Heart left ventricle (tissue), 13 donors: Measurements from ENCODE around the gene NECTIN4.

Experiments
- CTCF ChIP-seq, 12 donors: fragments of 200-600 bp; sonication (generic) in 4 of 12; IDR thresholded peaks; one replicate each; pipeline versions ENCODE4 v1.5.0 to v1.8.0; 2018 to 2022; ENCODE audit warnings: antibody characterized with exemption in 12 of 12, mild to moderate bottlenecking in 5 of 12
- POLR2A ChIP-seq, 2 donors: fragments of 450-650 bp; IDR thresholded peaks; one replicate each; pipeline ENCODE4 v1.6.1; 2017; ENCODE audit warnings: antibody characterized with exemption in 2 of 2, mild to moderate bottlenecking in 2 of 2, moderate library complexity in 2 of 2
- donor health status: ischemic (EF 13 %, LVEDD 7.1; RV severe dilation, severe dysfunction).
- donor health status: DM: no; HTN: yes; CAD: no.
- donor health status: DM: no; HTN: no; CAD: no.
- donor health status: ischemic (EF 25% LVEDD 6.9; RV normal size, moderate dysfunction).
- donor health status: ischemic (EF 25% LVEDD 5.7; RV mildly dilated, moderate dysfunction).
- donor health status: ischemic (EF 35%, LVEDD 5.7; RV mildly dilated, moderate dysfunction).
- donor health status: nonischemic (EF 11% LVEDD 7.7; RV severe dilation, severe dysfunction).
- donor health status: DM: yes; HTN: yes; CAD: no.
- donor health status: PGD.
- donor health status: ischemic (EF 29% LVEDD 5.4; RV normal size, mild dysfunction).
- donor health status: nonischemic (EF 23%, LVEDD 6.1; RV moderate dilation, normal function).

DNA sequence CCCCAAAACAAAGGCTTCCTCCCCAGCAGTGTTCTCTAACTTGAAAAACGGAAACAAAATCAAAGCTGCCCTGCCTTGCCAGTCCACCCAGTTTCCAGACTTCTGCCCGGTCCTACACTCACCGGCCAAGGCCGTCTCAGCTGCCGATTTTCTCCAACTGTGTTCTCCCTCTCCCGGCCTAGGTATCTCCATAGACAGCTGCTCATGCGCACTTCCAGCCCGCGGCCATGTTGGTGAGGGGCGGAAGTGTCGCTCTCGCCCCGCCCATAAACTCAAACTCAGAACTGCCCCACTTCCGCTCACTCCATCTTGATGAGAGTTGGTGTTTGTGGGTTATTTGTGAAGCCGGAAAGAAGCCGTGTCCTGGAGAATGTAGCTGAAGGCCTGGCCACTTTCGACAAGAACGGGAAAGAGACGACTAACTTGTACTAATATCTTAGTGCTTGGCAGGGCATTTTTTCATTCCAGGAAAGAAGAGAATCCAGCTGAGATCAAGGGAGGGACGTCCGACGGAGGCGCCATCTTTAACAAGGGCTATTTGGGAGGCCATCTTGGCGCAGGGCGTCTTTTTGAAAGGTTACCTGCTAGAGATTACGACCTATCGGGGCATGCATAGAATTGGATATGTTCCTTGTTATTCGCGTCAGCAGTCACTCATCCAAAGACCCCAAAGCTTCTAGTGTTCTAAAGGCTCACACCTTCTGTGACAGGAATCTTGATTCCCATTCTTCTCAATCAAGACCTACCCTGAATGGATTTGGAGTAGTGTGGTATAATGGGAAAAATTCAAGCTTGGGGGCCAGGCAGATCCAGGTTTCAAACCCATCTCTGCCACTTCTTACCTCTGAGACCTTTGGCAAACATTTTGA, 43.4 kb downstream of the NECTIN4 start, which contains the start of gene USF1:
- peak; percentile 18 to 67 for TF ChIP-seq POLR2A (IDR thresholded peaks at IDR 0.05)
- peak in 1 of 12 donors; percentile 8 for TF ChIP-seq CTCF (IDR thresholded peaks at IDR 0.05)
